Fibroblast of lung (primary cell): Measurements from ENCODE around the gene KHDRBS1.

Experiments
- CTCF ChIP-seq, 2 donors: IDR thresholded peaks in 1 of 2; conservative IDR thresholded peaks in 1 of 2; 1 replicate in 1 of 2; 2 replicates in 1 of 2; pipeline ENCODE4 v1.5.1; 2011 to 2012; ENCODE audit warnings: low read length in 2 of 2, control low read depth in 1 of 2, inconsistent platforms in 1 of 2, low read depth in 1 of 2, mild to moderate bottlenecking in 1 of 2
- EZH2 ChIP-seq: IDR thresholded peaks from 2 replicates; pipeline ENCODE4 v1.5.1; 2012; ENCODE audit warnings: low read length, control low read depth, mild to moderate bottlenecking; ENCODE audit errors: missing control alignments

DNA sequence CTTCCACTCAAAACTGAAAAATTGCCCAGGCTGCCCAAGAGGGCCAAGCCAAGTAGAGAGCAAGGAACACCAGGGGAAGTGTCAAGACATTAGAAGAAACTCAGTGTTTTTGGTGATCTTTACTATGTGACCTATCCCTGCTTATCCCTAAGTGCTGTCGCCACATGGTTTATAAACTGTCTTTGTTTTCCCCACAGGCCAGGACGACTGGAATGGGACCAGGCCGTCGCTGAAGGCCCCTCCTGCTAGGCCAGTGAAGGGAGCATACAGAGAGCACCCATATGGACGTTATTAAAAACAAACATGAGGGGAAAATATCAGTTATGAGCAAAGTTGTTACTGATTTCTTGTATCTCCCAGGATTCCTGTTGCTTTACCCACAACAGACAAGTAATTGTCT, 28.7 kb downstream of the KHDRBS1 start:
- TF ChIP-seq CTCF (conservative IDR thresholded peaks at IDR 0.05 in 1 of 2, IDR thresholded peaks at IDR 0.05 in 1 of 2; ENCODE audit: low read depth in 1 of 2, low read length in 2 of 2), result no peak
- TF ChIP-seq EZH2, result no peak
